GM18517 (cell line): ENCODE results near the gene PACSIN1.

Experiments used
- ATAC-seq: cut with Tn5 transposase; IDR thresholded peaks from one replicate; pipeline ENCODE4 v1.9.1; 2021; ENCODE audit warnings: mild to moderate bottlenecking, moderate library complexity; ENCODE audit not compliant: unreplicated experiment

PACSIN1 gene

DNA sequence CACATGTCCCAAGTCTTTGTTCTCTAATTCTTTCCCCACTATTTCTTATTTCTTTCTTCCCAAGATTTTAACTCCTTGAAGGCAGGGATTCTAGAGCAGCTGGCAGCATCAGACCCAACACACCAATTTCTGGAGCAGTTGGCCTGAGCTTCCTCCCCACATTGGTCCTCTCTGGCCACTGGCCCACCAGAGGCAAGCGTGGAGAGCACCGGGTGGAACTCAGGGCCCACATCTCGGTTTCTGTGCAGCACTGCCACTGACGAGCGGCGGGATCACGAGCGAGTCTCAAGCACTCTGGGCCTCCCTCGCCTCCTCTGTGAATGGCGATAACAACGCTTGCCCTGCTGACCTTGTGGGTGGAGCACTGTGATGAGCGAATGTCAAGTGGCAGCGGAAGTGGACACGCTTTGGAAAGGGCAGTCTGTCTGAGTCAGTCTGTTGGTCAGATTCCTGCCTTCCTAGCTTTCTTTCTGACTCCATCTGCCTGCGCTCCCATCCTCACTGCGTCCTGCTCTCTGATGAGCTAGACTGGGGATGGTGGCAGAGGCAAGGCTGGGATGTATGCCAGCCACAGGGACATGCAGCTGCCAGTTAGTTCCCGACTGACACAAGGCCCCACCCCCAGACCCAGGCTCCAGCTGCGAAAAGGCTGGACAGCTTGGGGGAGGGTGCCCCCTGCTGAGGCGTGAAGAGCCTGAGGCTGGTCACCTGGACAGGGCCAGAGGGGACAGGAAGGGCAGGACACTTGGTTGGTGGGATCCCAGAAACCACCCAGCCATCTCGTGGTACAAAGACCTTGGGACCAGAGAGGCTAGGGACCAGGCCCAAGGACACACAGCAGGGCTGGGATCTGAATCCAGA lies 94.7 kb downstream of the PACSIN1 start:
- no peak for ATAC-seq

DNA sequence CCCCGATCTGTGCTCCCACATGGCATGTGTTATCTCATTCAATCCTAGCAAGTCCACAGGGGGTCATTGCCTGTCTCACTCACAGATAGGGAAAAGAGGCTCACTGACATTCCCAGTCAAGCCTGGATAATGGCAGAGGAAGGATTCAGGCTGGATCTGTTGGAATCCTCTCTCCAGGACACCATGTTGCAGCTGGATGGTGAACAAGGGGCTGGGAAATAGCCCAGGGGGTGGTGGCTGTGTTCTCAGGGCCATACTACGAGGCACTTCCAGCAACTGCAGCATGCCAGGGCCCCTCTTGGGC lies 95.3 kb downstream of the PACSIN1 start:
- no peak for ATAC-seq

DNA sequence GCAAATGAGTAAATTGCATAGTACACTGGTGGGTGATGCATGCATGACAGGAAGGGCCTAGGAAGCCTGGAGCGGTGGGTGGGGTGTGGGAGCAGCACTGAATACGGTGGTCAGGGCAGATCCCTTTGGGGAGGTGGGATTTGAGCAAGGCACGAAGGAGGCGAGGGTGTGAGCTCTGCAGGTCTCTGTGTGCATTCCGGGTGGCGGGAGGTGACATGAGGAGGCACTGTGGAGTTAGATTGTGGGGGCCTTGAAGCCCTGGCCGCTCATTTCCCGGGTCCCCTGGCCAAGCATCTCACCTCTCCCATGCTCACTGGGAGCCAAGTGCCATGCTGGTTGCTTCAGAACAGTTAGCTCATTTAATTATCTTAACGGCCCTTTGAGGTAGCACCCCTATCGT lies 96.5 kb downstream of the PACSIN1 start:
- ATAC-seq: no peak

DNA sequence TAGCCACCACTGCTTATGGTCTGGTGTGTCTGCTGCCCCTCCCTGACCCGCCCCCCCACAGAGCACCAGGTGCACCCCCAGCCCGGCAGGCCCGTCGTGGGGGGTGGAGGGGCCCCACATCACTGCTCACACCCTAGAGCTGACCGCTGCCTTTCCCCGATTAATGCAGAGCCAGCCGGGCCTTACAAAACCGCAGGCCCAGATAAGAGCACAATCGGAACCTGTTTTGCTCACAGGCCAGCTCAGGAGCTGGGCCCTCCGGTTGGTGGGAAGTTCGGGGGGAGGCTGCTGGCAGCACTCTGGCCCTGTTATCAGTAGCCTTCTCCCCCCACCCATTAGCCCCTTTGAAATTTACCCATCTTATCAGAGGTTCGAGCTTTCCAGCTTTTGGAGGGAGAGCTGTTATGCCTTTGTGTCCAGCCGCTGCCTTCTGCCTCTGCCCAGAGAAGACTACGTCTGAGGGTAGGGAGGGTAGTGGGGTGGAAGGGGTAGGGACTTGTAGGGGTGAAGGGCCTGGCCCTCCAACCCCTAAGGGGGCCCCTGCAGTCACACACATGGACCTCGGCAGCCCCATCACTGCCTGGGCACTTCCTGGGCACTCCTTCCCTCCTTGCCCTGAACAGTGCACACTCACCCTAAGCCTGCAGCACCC lies 97.1 kb downstream of the PACSIN1 start:
- ATAC-seq: no peak

DNA sequence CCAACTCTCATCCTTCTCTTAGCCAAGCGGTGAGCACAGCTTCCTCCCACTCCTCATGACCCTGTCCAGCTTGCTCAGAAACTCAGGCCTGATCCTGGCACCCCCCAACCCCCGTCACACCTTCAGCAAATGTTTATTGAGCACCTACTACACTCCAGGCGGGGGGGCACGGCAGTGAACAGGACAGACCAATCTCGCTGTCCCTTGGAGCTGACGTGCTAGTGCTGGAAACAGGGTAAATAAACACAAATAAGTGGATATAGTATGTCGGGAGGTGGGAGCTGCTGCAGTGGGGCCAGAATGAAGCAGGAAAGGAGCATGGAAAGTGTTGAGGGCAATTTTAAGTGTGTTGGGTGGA lies 97.6 kb downstream of the PACSIN1 start:
- no peak for ATAC-seq

DNA sequence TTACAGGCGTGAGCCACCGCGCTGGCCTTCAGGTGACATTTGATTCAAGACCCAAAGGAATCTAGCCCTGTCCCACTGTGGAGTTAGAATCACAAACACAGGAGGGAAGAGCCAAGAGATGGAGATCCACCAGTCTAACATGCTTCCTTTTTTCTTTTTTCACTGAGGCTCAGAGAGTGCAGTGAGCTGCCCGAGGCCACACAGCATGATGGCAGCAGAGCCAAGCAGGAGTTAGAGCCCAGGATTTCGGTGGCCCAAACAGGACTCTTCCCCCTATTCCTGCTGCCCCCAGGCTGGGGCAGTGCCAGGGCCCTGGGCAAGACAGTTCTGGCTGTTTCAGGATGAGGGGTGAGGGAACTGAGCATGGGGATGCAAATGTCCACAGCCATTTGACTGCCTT lies 98.3 kb downstream of the PACSIN1 start:
- no peak for ATAC-seq

DNA sequence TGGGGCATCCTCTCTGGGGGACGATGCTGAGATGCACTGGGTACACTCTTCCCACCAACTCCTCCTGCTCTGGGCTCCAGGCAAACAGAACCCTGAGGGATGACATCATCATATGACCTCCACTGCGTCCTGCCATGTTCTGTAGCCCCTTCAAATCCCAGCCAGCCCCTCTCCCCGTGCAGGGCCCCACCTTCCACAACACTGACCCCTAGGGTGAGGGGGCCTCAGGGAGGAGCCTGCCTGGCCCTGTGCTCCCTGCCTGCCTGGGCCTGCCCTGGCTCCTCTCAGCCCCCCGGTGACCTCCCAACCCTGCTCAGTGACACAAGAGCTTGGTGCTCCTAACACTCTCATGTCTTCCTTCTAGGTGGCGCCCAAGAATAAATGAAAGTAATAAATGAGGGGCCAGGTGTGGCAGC lies 99.9 kb downstream of the PACSIN1 start:
- ATAC-seq: no peak

DNA sequence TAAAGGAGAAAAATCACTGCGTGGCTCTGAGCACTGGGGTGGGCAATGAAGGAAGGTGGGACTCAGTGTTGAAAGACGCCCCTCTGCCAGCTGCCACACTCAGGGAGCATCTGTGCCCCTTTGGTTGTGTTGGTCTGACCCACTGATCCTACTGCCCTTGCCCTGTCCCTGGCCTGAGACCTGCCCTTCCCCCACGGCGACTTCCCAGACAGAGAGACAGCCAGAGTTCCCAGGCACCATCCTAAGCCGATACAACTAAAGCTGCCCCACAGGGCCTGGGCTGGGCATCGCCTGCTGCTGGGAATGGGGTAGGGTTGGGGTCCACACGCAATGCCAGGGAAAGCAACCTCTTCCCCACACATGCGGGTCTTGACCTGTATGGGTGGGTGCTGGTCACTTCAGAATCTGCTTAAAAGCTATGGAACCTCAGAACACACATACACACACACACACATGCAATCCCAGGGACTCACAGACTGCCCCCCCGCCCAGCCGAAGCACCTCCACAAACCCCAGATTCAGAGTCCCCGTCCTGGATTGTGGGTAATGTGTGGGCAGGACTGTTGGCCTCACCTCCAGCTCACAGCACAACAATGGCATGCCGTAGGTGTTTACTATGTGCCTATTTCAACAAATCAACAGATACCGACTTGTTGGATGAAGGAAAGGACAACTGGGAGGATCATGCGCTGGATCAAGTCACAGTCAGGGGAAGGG lies 101.1 kb downstream of the PACSIN1 start:
- ATAC-seq: no peak

DNA sequence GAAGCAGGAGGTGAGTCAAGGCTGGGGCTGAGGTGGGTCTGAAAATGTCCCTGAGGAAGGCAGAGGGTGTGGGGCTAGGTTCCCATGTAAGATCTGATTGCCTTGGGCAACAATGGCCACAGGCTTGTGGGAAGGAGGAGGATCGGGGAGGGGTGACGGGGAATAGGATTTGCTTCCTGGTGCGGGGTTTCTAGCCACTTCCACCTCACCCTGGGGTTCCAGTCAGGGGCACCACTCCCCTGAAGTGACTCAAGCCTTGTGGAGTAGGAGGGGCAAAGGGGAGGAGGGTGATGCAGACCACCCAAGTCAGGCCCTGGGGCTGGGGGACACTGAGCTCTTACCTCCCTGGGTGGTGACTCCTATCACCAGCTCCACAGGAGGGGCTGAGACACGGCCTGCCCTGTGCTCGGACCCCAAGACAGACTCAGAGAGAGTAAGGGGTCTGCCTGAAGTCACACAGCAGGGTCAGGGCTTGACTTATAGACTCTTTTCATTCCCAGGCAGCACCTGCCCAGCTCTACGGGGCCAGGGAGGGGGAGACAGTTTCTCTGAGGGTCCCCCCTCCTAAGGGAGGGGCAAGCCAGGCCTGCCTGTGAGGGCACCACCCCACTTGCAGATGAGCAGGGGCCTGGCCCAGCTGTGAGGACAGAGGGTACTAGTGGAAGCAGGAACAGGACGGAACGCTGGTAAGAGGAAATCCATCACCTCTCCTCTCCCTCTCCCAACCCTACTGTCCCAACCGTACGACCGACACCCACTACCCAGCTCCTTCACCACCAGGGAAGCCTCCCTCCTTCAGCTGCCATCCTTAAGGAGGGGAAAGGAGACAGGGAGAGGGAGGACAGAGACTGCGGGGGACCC lies 102.7 kb downstream of the PACSIN1 start:
- no peak for ATAC-seq

DNA sequence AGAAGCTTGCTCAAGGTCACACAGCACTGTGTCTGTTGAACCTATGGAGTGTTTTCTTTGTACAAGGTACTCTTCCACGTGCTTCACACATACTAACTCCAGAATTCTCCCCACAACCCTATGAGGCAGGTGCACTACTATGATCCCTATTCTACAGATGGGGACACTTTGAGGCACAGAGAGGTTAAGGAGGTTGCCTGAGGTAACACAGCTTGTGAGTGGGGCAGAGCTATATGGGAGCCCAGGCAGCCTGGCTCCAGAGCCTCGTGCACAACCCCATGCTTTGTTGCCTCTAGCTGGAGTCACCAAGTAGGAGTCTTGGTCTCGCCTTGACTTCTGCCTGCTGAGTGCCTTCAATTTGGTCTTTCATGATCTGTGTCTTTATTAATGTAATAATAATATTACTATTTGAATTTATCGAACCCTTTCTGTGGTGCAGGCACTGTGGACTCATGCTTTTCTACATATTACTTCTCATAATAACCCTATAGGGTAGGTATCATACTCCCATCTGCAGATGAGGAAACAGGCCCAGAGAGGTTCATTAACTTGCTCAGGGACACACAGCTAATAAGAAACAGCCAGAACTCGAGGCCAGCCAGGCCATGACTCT lies 103.6 kb downstream of the PACSIN1 start:
- ATAC-seq: no peak

DNA sequence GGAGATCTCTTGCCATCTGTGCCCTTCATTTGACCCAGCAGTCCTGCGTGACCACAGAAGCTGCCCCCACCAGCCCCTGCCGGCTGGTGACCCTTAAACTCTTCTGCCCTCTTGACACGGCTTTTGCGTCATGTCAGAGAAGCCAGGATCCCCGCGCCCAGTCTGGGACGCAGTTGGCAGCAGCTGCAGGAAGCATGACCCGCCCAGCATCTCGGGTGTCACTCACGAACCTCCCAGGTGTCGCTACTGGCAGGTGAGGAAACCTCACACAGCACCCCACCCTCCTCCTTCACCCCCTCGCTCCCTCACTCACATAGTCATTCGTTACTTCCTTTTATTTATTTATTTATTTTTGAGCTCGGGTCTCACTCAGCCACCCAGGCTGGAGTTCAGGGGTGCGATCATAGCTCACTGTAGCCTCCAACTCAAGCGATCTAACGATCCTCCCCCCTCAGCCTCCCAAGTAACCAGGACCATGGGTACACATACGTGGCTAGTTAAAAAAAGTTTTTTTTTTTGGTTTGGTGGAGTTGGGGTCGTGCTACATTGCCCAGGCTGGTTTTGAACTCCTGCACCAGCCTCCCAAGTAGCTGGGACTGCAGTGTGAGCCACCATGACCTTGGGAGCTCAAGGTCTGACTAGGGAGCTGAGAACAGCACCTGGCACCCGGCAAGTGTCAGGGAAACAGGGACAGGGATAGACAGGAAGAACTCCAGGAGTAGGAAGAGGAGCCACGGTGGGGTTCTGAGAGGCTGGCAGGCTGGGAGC lies 104.4 kb downstream of the PACSIN1 start:
- ATAC-seq: no peak

DNA sequence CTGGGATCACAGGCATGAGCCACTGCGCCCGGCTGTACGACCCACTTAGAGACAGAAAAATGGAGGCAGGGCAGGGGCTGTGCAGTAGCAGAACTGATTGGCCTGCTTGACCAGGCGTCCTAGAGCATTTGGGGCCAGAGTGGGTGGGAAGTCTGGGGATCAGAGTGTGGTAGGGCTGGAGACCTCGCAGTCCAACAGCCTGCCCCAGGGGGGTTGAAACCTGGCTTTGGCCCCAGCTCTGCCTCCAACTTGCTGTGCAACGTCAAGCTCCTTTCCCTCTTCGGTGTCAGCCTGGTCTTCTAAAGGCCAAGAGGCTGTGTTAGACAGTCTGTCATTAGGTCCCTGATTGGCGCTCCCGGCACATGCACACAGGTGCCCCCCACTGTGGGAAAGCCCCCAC lies 105.5 kb downstream of the PACSIN1 start:
- no peak for ATAC-seq

DNA sequence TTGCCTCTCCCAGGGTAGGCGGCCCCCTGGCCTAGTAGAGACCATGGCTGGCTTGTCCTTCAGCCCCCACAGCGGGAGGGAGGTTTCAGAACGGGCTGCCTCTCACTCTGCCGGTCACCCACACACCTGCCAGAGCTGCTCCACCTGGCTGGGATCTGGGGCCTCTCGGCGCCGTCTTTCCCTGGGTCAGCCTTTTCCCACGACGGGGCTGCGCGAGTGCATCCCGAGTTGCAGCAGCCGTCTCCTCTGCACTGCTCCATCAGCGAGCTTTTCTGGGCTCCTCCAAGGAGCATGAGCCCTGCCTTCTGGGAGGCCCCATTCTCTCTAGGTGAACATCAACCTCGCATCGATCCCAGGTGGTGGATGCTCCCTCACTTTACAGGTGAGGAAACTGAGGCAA lies 106.1 kb downstream of the PACSIN1 start:
- no peak for ATAC-seq

DNA sequence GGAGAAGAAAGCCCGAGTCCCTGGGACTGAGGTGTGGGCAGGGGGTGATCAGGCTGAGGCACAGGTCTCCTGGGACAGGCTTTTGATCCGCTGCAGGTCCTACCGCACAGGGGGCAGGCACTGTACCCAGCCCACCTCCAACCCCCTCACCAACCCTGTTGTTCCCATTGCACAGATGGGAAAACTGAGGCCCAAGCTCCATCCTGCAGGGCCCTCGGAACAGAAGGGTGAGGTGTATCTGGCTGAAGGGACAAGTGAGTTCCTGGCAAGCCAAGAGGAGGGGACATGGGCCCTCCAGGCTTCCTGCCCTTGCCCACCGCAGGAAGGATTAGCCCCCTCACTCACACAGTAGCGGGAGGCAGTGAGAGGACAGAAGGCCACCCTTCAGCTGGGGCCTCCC lies 106.7 kb downstream of the PACSIN1 start:
- ATAC-seq: no peak

DNA sequence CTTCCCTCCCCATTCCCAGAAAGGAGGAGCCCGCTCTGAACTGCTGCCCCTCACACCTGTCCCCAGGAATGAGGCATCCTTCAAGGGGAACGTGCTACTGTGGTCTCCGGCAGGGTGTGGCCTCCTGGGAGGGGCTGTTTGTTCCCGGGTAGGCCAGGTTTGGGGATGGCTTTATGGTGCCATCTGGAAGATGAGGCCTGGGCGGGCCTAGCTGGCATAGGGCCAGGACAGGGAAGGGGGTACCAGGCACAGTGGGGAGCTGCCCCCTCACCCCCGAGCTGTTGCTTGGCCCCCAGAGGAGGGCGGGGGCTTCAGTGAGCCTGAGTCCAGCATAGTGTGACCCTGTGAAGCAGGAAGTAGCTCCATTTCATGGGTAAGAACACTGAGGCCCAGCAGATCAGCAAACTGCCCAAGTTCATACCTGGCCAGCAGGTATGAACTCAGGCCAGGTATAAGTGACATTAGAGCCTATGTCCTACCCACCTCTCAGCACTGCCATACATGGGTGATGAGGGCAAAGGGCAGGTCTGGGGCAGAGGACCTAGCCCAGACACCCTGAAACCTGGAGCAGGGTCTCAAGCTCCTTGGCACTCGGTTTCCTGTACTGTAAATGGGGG lies 107.8 kb downstream of the PACSIN1 start:
- no peak for ATAC-seq

DNA sequence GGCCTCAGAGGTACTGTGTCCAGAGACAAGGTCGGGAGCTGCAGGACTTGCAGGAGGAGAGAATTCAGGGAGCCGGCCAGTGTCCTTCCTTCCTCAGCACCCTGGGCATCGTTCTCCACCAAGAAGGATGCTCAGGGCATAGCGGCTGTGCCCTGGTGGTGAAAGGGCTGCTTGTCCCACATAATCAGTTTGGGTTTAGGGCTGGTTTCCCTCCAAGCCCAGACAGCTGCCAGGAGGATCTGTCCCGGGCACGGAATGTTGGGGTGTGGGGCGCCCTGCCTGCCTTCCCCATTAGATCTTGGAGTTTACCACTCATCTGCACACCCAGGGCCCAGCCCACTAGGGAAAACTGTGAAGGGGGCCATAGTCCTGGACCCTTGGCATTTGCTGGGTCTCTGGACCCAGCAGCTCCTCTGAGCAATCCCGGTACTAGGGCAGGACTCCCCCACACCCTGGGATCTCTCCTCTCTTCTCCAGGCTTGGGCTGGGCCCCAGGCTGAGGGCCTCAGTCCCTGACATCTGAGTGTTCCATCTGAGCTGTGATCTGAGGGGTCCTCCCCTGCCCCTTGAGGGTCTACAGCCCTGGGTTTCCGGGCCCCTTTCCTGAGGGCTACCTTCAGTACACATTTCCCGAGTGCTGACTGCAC lies 108.9 kb downstream of the PACSIN1 start:
- no peak for ATAC-seq

DNA sequence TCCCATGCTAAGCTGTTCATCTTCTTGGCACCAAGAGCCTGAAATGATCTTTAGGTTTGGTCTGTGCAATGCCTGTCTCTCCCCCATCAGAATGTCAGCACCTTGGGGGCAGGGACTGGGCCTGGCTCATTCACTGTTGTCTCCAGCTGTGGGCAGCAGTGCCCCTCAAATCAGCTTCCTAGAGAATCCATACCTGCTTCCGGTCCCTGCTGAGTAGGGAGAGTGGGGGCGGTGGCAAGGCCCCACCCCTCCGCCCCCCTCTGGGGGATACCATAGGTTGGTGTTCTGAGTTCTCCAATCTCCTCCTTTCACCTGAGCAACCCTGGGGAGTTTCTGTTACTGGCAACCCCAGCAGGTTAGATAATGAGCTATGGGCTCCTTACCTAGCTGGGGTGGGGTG lies 109.5 kb downstream of the PACSIN1 start:
- no peak for ATAC-seq

DNA sequence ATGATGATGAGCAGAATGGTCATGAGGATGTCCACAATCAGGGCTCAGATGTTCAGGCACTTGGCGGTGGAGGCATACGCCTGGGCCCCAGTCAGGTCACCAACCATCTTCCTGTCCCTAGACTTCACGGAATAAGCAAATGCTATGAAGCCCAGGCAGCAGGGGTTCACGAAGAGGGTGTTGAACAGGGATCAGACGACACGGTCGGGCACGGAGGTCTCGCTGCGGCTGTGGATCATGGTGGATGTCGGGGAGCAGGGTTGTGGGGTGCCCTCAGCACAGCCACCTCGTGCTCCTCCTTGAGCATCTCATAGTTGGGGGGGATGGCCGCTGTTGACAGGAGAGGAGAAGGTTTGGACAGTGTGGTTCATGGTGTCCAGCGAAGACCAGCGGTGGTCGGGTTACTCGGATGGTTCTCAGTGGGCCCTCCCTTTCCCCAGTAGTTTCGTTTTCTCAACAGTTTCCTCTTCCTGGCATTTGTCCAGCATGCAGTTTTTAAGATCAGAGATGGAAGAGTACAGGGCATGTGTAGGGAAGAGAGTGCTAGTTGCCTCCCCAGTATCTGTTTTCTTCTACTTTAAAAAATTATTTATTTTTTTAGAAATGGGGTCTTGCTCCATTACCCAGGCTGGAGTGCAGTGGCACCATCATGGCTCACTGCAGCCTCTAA lies 110.5 kb downstream of the PACSIN1 start:
- no peak for ATAC-seq
